Fibroblast of lung (primary cell): Measurements from ENCODE around the gene TMEM140. TPM values are rescaled to one million over a fixed set of nuclear protein-coding genes. Genes with fewer than 3 reads are reported as not detected.

Source experiments
- DNase-seq, 2 donors: peaks; one replicate each; pipeline versions ENCODE4 v3.0.0 to v3.0.0-alpha.2; 2010; ENCODE audit warnings: low read depth in 2 of 2
- H2AFZ ChIP-seq: 2 replicates; pipeline ENCODE4 v1.5.1; 2012; ENCODE audit warnings: low read length, control low read depth, inconsistent platforms
- H3K27ac ChIP-seq: 2 replicates; pipeline ENCODE4 v1.5.1; 2011; ENCODE audit warnings: low read length, control low read depth; ENCODE audit not compliant: insufficient read depth
- H3K27me3 ChIP-seq: 2 replicates; pipeline ENCODE4 v1.5.1; 2011; ENCODE audit warnings: mild to moderate bottlenecking, low read length; ENCODE audit not compliant: control insufficient read depth, insufficient read depth
- H3K36me3 ChIP-seq: 2 replicates; pipeline ENCODE4 v1.5.1; 2011; ENCODE audit warnings: low read length; ENCODE audit not compliant: control insufficient read depth, insufficient read depth
- H3K4me1 ChIP-seq: 2 replicates; pipeline ENCODE4 v1.5.1; 2011; ENCODE audit warnings: low read length; ENCODE audit not compliant: control insufficient read depth, insufficient read depth; ENCODE audit errors: extremely low read depth
- H3K4me2 ChIP-seq: 2 replicates; pipeline ENCODE4 v1.5.1; 2011; ENCODE audit warnings: low read length, control low read depth; ENCODE audit not compliant: insufficient read depth; ENCODE audit errors: extremely low read depth
- H3K4me3 ChIP-seq, 4 experiments: fragments of 200-600 bp in 1 of 4; sonication (generic) in 1 of 4; replicated peaks in 1 of 4; 2 replicates each; pipeline ENCODE4 v1.5.1; 2011 to 2016; ENCODE audit warnings: low read length in 4 of 4, low read depth in 3 of 4, mild to moderate bottlenecking in 3 of 4, control low read depth in 2 of 4, inconsistent platforms in 1 of 4, mixed read lengths in 1 of 4; ENCODE audit not compliant: insufficient read depth in 1 of 4; ENCODE audit errors: control extremely low read depth in 1 of 4
- H3K79me2 ChIP-seq: 2 replicates; pipeline ENCODE4 v1.5.1; 2012; ENCODE audit warnings: mild to moderate bottlenecking, low read length, inconsistent platforms; ENCODE audit not compliant: control insufficient read depth, insufficient read depth
- H3K9ac ChIP-seq: 2 replicates; pipeline ENCODE4 v1.5.1; 2011; ENCODE audit warnings: mild to moderate bottlenecking, low read length, control low read depth; ENCODE audit not compliant: insufficient read depth
- H3K9me3 ChIP-seq: 2 replicates; pipeline ENCODE4 v1.5.1; 2012; ENCODE audit warnings: low read depth, low read length; ENCODE audit not compliant: control insufficient read depth, insufficient read depth
- H4K20me1 ChIP-seq: 2 replicates; pipeline ENCODE4 v1.5.1; 2011; ENCODE audit warnings: low read length; ENCODE audit not compliant: control insufficient read depth, insufficient read depth; ENCODE audit errors: extremely low read depth
- CTCF ChIP-seq, 2 donors: IDR thresholded peaks in 1 of 2; conservative IDR thresholded peaks in 1 of 2; 1 replicate in 1 of 2; 2 replicates in 1 of 2; pipeline ENCODE4 v1.5.1; 2011 to 2012; ENCODE audit warnings: low read length in 2 of 2, control low read depth in 1 of 2, inconsistent platforms in 1 of 2, low read depth in 1 of 2, mild to moderate bottlenecking in 1 of 2
- EZH2 ChIP-seq: IDR thresholded peaks from 2 replicates; pipeline ENCODE4 v1.5.1; 2012; ENCODE audit warnings: low read length, control low read depth, mild to moderate bottlenecking; ENCODE audit errors: missing control alignments
- polyA plus RNA-seq, 2 donors: library from polyadenylated mRNA; depleted of rRNA in 1 of 2; stranded (reverse) in 1 of 2; unstranded in 1 of 2; fragments of >200 nt; gene quantifications; 2 replicates each; pipeline ENCODE4 v1.2.1, GENCODE V29; 2011 to 2012; ENCODE audit warnings: missing spikeins in 1 of 2
- total RNA-seq: library from RNA; depleted of rRNA; stranded (reverse); fragments of >200 nt; gene quantifications from 2 replicates; pipeline ENCODE4 v1.2.1, GENCODE V29; 2014

The TMEM140 gene
- total and polyA plus RNA-seq, 2 donors (not counting 1 experiment from before 2014, with no cell fraction given), result 8.7 to 29.7 TPM

GRCh38 chr7:135160098-135160857, 12.4 kb downstream of the TMEM140 start:
- Histone ChIP-seq H3K79me2 (no peaks in the 10 kb centered on the region), H3K27ac (peak overlapping the region; percentile 40), H3K4me2 (peak overlapping the region; percentile 21), H3K4me1 (peaks cover 15% of the 10 kb centered on the region), H4K20me1 (no peaks in the 10 kb centered on the region), H3K4me3 (no peak overlapping the region), H3K9me3 (no peaks in the 10 kb centered on the region), H3K27me3 (no peaks in the 10 kb centered on the region), H2AFZ (no peak overlapping the region), H3K9ac (no peak overlapping the region), H3K36me3 (peaks cover 5% of the 10 kb centered on the region)
- no peak for TF ChIP-seq EZH2
- TF ChIP-seq CTCF (conservative IDR thresholded peaks at IDR 0.05 in 1 of 2, IDR thresholded peaks at IDR 0.05 in 1 of 2; ENCODE audit: low read depth in 1 of 2, low read length in 2 of 2), result no peak
- peak; percentile 52 to 55 for DNase-seq

DNA sequence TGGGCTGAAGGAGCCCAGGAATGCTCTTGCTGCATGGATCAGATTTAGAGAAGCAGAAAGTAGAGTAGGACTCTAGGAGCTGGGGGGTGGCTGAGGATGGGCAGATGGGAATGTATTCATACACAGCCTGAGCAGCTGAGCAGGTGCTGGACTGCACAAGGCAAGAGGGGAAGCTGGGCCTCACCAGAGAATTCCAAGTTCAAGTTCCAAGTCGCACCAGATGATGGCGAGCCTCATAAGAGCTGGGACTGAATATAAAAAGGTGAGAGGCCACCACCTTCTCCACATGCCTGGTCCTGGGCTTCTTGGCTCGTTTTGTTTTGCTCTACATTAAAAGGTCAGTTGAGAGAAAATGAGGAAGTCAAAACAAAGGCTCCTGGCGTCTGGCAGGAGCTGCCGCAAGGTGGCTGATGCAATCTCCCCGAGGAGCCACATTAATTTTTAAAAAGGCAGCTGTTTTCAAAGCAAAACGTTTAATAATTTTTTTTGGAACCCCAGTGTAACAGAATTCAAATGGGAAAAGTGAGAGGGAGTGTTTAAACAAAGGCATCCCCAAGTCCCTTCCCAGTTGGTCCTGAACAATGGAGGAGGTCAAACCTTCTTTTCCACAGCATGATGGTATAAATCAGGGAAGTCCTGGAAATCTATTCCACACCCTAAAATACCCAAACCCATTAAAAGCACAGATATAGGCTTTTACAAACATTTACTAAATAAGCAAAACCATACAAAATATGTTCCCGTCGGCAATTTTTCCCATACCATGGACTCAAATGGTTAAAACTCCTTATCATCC, 13.2 kb downstream of the TMEM140 start:
- Histone ChIP-seq H3K4me3 (no peak overlapping the region), H3K36me3 (peaks cover 11% of the 10 kb centered on the region), H4K20me1 (no peaks in the 10 kb centered on the region), H3K27me3 (no peaks in the 10 kb centered on the region), H2AFZ (no peak overlapping the region), H3K4me1 (peaks cover 15% of the 10 kb centered on the region), H3K4me2 (no peak overlapping the region), H3K79me2 (no peaks in the 10 kb centered on the region), H3K27ac (no peak overlapping the region), H3K9ac (no peak overlapping the region), H3K9me3 (no peaks in the 10 kb centered on the region)
- TF ChIP-seq CTCF (conservative IDR thresholded peaks at IDR 0.05 in 1 of 2, IDR thresholded peaks at IDR 0.05 in 1 of 2; ENCODE audit: low read depth in 1 of 2, low read length in 2 of 2) (no peak), EZH2 (no peak)
- no peak for DNase-seq

GRCh38 chr7:135161669-135162068, 13.8 kb downstream of the TMEM140 start:
- Histone ChIP-seq H3K9me3 (no peaks in the 10 kb centered on the region), H3K79me2 (no peaks in the 10 kb centered on the region), H3K4me2 (no peak overlapping the region), H4K20me1 (no peaks in the 10 kb centered on the region), H3K4me3 (no peak overlapping the region), H3K36me3 (peaks cover 14% of the 10 kb centered on the region), H3K4me1 (peaks cover 15% of the 10 kb centered on the region), H3K27me3 (no peaks in the 10 kb centered on the region), H3K27ac (no peak overlapping the region), H2AFZ (no peak overlapping the region), H3K9ac (no peak overlapping the region)
- TF ChIP-seq CTCF (conservative IDR thresholded peaks at IDR 0.05 in 1 of 2, IDR thresholded peaks at IDR 0.05 in 1 of 2; ENCODE audit: low read depth in 1 of 2, low read length in 2 of 2) (no peak), EZH2 (no peak)
- DNase-seq, result no peak
